Left ventricle myocardium inferior (tissue), 1 donor: ENCODE results near the gene SDR42E2. TPM values are rescaled to one million over a fixed set of nuclear protein-coding genes. Genes with fewer than 3 reads are reported as not detected.

Experiments used
- DNase-seq: peaks from one replicate; pipeline ENCODE4 v3.0.0-alpha.2; 2020
- H3K27ac ChIP-seq: fragments of 200-600 bp; replicated peaks from 2 replicates; pipeline ENCODE4 v1.8.0; 2021
- H3K27me3 ChIP-seq: fragments of 200-600 bp; 2 replicates; pipeline ENCODE4 v1.8.0; 2021; ENCODE audit warnings: low read depth
- H3K36me3 ChIP-seq: fragments of 200-600 bp; 2 replicates; pipeline ENCODE4 v1.8.0; 2021
- H3K4me1 ChIP-seq: fragments of 200-600 bp; 2 replicates; pipeline ENCODE4 v1.8.0; 2021
- H3K4me3 ChIP-seq: fragments of 200-600 bp; 2 replicates; pipeline ENCODE4 v1.8.0; 2021; ENCODE audit warnings: mild to moderate bottlenecking, moderate library complexity
- H3K9me3 ChIP-seq: fragments of 200-600 bp; replicated peaks from 2 replicates; pipeline ENCODE4 v1.8.0; 2021
- intact Hi-C: fragments of 100-400 bp; cut with micrococcal nuclease; formaldehyde crosslinking; loops from one replicate; pipeline ENCODE4 v1.11.0; 2022
- total RNA-seq: library from RNA; stranded (reverse); fragmentation: NEBNext Ultra II Directional; extraction: Animal tissue kit (Norgen Biotek cat#: 25700); gene quantifications from one replicate; pipeline ENCODE4 v1.2.1, GENCODE V29; 2021
- TF ChIP-seq, protein P1 (sequence below): fragments of 200-600 bp; IDR thresholded peaks from 2 replicates; pipeline ENCODE4 v1.8.0; 2021; ENCODE audit warnings: antibody characterized with exemption, mild to moderate bottlenecking, borderline replicate concordance
- donor health status: DM: no; HTN: yes; CAD: no; lungs with severe emphysema.

The SDR42E2 gene
- total RNA-seq, 1 donor from 2014 or later = 0.08 TPM

- Histone ChIP-seq H3K27me3 (no peaks in the 10 kb centered on the region), H3K27ac (no peak overlapping the region), H3K4me1 (no peaks in the 10 kb centered on the region), H3K4me3 (no peak overlapping the region), H3K36me3 (no peaks in the 10 kb centered on the region), H3K9me3 (no peaks in the 10 kb centered on the region)
- intact Hi-C loops = no loop called here
- DNase-seq = no peak
- TF ChIP-seq, protein P1, sequence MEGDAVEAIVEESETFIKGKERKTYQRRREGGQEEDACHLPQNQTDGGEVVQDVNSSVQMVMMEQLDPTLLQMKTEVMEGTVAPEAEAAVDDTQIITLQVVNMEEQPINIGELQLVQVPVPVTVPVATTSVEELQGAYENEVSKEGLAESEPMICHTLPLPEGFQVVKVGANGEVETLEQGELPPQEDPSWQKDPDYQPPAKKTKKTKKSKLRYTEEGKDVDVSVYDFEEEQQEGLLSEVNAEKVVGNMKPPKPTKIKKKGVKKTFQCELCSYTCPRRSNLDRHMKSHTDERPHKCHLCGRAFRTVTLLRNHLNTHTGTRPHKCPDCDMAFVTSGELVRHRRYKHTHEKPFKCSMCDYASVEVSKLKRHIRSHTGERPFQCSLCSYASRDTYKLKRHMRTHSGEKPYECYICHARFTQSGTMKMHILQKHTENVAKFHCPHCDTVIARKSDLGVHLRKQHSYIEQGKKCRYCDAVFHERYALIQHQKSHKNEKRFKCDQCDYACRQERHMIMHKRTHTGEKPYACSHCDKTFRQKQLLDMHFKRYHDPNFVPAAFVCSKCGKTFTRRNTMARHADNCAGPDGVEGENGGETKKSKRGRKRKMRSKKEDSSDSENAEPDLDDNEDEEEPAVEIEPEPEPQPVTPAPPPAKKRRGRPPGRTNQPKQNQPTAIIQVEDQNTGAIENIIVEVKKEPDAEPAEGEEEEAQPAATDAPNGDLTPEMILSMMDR = no peak
These were observed 29.5 kb upstream of the SDR42E2 start for GRCh38 chr16:22132801-22133200.

DNA sequence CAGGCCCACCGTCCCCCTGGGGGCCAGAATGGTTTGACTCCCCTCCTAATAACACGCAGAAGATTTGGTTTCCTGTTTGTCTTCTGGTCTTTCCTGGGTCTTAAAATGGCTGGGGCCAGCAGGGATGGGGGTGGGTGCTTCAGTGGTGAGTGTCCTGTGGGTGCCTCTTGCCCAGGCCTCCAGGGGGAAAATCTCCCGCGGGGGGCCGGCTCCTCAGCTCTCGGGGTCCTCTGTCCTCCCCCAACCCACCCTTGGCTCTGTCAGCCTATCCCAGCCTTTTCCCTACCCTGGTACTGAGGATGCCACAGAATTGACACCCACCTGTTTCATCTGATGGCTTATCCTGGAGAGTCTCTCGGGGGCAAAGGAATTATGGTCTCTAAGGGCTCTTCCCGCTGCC lies 23.8 kb upstream of the SDR42E2 start:
- no peaks in the 10 kb centered on the region for H3K4me1 ChIP-seq
- no peaks in the 10 kb centered on the region for H3K9me3 ChIP-seq
- TF ChIP-seq, protein P1 = no peak
- no peaks in the 10 kb centered on the region for H3K36me3 ChIP-seq
- no peak overlapping the region for H3K27ac ChIP-seq
- H3K27me3 ChIP-seq = no peaks in the 10 kb centered on the region
- intact Hi-C loops = no loop called here
- DNase-seq = no peak
- no peak overlapping the region for H3K4me3 ChIP-seq

- Histone ChIP-seq H3K36me3 (no peaks in the 10 kb centered on the region), H3K27me3 (no peaks in the 10 kb centered on the region), H3K4me1 (no peaks in the 10 kb centered on the region), H3K27ac (no peak overlapping the region), H3K9me3 (no peaks in the 10 kb centered on the region), H3K4me3 (no peak overlapping the region)
- TF ChIP-seq, protein P1 = no peak
- intact Hi-C loops = no loop called here
- DNase-seq = no peak
These were observed 23.3 kb upstream of the SDR42E2 start for GRCh38 chr16:22139008-22139407.

GRCh38 chr16:22139732-22140131 lies 22.6 kb upstream of the SDR42E2 start:
- Histone ChIP-seq H3K27ac (no peak overlapping the region), H3K4me3 (no peak overlapping the region), H3K27me3 (no peaks in the 10 kb centered on the region), H3K9me3 (no peaks in the 10 kb centered on the region), H3K36me3 (no peaks in the 10 kb centered on the region), H3K4me1 (no peaks in the 10 kb centered on the region)
- intact Hi-C loops = no loop called here
- DNase-seq = no peak
- TF ChIP-seq, protein P1 = no peak

DNA sequence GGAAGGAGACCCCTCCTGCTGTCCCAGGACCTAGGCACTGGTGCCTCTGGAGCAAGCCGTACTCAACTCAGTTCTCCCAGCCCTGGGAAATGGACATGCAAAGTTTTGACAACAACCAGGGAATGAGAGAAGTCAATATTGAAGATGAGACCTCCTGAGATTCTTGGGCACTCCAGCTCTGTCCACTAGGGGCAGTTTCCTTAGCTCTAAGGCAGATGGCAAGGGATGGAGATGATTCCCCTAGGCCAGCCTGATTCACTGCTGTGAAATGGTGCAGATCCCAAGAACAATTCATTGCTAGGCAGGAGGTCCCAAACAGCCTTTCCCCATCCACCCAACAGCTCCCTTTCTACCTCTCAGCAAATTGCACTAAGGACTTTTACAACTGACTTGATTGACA lies 20.5 kb upstream of the SDR42E2 start:
- no peaks in the 10 kb centered on the region for H3K9me3 ChIP-seq
- intact Hi-C loops = no loop called here
- H3K36me3 ChIP-seq = no peaks in the 10 kb centered on the region
- TF ChIP-seq, protein P1 = peak; percentile 23
- no peak for DNase-seq
- no peaks in the 10 kb centered on the region for H3K27me3 ChIP-seq
- H3K27ac ChIP-seq = no peak overlapping the region
- H3K4me3 ChIP-seq = no peak overlapping the region
- no peaks in the 10 kb centered on the region for H3K4me1 ChIP-seq

DNA sequence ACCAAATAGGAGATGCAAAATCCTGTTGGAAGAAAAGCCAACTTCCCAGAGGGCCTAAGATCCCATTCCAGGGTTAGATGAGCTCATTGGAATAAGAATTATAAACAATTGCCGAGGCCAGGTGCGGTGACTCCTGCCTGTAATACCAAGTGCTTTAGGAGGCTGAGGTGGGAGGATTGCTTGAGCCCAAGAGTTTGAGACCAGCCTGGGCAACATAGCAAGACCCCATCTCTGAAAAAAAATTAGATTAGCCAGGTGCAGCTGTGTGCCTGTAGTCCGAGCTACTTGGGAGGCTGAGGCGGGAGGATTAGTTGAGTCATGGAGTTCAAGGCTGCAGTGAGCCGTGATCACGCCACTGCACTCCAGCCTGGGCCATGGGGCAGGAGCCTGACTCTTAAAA lies 17.8 kb upstream of the SDR42E2 start:
- H3K27me3 ChIP-seq = no peaks in the 10 kb centered on the region
- no peak overlapping the region for H3K4me3 ChIP-seq
- no peaks in the 10 kb centered on the region for H3K9me3 ChIP-seq
- TF ChIP-seq, protein P1 = no peak
- DNase-seq = no peak
- H3K4me1 ChIP-seq = no peaks in the 10 kb centered on the region
- no peak overlapping the region for H3K27ac ChIP-seq
- intact Hi-C loops = no loop called here
- no peaks in the 10 kb centered on the region for H3K36me3 ChIP-seq
